Activated T-cell treated with anti-CD3 and anti-CD28 coated beads for 48 hours (primary cell): ENCODE results near the gene COPS3.

Source experiments
- DNase-seq: peaks from one replicate; pipeline ENCODE4 v3.0.0-alpha.2; 2020; ENCODE audit warnings: low read depth

The COPS3 gene

GRCh38 chr17:17280613-17281549, at the start of gene COPS3:
Gene COPS3 (minus strand): TSS chr17:17281246. CDS start chr17:17281186, 60 bp downstream.
- peak; percentile 96 for DNase-seq

GRCh38 chr17:17328251-17328650, 47.2 kb upstream of the COPS3 start:
- DNase-seq: no peak

DNA sequence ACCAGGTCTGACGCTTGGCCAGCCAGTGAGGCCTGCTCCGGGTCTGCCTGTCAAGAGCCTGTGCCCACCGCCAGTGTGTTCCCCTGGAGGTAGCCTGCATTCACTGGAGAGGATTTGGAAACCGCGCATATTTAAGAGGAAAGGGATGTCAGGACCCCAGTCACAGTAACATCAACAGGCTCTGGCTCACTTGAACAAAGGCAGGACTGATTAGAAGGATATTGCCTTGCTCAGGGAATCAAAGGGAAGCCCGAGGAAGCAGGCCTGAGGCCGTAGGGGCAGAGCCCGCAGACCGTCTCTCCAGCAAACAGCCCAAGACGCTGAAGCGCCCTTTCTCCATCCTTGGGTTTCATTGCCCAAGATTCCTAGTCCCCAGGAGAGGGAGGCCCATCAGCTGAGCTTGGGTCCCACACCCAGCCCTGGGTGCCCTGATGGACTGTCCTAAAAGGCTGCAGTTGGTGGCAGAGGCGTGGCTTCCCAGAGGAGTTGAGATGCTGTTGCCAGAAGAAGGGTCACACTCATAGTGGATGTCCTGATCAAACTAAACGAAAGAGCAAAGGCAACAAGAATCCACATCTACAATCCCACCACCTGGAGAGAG, 45.3 kb upstream of the COPS3 start:
- DNase-seq: no peak

DNA sequence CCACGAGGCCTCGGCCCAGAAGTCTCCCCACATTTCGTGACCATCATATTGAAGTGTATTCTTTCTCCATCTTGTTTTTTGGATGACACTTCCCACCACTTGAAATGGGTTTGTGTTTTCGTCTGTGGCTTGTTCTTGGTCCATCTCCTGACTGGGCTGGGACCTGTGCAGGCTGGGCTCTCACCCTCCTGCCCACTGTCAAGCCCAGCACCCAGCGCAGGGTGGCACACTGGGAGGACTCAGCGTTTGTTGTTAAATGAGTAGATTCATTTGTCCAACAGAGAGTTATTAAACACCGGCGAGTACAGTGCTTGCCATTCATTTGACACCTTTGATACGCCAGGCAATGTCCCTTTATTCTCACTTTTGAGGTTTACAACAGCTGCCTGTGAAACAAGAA, 44.8 kb upstream of the COPS3 start:
- DNase-seq: no peak

DNA sequence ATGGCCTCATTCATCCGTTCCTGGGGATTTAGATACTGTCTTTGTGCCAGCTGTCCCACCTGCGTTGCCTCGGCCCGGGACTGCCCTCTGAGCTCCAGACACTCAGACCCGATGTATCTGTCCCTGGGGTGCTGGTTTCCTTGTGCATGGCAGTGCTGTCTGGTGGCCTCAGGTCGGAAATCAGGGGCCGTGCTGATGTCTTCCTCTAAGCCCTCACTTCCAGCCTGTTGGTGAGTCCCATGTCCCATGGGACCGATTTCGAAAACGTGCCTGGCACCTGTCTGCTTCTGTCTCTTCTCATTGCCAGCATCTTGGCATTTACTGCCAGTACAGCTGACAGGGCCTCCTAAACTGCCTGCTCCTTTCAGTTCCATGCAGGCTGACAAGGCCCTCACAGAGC, 44.2 kb upstream of the COPS3 start:
- DNase-seq: no peak

GRCh38 chr17:17324616-17325015, 43.6 kb upstream of the COPS3 start:
- DNase-seq: no peak

GRCh38 chr17:17322516-17323510, 41.8 kb upstream of the COPS3 start:
- no peak for DNase-seq

GRCh38 chr17:17321356-17322025, 40.4 kb upstream of the COPS3 start:
- no peak for DNase-seq

GRCh38 chr17:17320911-17321220, 39.8 kb upstream of the COPS3 start:
- DNase-seq: no peak

GRCh38 chr17:17320188-17320910, 39.3 kb upstream of the COPS3 start:
- no peak for DNase-seq

DNA sequence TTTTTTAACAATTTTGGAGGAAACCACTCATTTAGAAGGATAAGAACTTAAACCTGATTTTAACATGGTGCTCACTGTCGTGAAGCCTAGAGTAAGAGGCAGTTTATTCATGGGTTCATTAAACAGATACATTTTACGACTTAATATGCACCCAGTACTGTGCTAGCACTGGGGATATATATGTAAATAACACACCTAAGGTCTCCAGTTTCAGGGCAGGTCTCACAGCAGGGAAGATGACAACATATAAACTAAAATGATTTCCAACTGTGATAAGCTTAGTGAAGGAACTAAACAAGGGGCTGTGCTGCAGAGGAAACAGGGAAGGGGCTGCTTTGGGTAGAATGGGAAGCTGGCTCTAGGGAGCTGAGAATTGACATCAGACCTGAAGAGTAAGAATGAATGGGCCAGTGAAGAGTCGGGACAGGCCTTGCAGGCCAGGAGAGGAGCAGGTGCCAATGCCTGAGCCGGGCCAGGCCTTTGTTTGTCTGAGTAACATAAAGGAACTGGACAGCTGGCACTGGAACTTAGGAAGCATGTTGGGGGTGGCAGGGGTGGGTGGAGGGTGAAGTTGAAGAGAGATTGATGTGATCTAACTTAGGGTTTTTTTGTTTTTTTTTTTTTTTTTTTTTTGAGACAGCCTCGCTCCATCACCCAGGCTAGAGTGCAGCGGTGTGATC, 34.2 kb upstream of the COPS3 start:
- DNase-seq: no peak

- no peak for DNase-seq
Measured at GRCh38 chr17:17314501-17315071, 33.5 kb upstream of the COPS3 start.

DNA sequence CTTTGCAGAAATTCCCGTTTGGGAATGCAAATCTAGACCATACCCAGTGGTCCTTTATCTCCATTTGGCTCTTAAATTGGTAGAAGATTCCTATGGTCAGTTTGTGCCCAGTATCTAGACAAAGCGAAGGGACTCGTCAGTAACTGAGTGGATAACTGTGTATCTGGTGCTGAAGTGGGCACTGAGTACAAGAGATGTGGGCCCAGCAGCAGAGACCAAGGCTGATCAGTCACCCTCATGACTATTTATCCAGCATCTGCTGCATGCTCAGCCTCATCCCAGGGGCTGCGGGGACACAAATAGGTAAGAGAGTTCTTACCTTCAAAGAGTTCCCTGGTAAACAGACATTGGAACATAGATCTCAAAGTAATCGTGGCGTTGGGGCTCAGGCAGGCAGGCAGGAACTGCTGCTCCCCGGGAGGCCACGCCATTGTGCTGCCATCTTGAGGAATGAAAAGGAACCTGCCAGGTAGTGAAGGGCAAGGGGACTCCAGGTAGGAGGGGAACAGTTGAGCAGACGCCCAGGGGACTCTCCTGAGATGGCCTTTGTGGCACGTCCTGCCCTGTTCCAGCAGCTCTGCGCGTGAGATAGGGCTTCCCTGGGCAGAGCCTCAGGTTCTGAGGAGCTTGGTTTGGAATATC, 32.4 kb upstream of the COPS3 start:
- DNase-seq: peak; percentile 59

DNA sequence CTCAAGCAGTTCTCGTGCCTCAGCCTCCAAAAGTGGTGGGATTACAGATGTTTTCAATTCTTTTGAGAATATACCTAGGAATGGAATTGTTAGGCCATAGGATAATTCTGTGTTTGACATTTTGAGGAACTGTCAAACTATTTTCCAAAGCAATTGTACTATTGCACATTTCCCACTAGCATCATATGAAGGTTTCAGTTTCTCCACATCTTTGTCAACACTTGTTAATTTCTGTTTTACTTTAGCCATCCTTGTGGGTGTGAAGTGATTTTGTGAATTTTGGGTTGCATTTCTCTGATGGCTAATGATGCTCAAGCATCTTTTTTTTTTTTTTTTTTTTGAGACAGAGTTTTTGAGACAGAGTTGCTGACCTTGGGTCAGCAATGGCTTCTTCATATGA, 28.3 kb upstream of the COPS3 start:
- no peak for DNase-seq

DNA sequence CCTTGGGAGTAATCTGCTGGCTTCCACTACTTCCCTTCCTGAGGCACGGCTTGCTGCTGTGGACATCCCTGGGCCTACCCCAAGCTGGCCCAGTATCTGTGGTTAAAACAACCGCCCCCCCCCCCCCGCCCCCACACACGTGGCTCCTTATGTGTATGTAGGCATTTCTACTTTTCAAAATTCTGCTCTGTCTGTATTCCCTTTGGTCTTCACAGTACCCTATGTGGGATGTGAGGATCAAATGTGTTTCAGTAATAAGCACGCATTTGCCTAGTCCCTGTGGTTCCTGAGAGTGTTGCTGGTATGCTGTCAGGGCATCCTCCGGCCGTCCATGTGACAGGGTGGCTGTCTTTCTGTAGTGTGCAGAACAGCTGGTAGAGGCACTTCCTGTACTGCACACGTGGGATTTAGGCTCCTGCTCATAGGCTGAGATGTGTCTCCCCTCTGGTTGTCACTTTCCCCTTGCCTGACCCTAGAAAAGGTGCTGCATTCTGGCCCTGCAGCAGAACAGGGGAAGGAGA, 24.3 kb upstream of the COPS3 start:
- peak; percentile 36 for DNase-seq

DNA sequence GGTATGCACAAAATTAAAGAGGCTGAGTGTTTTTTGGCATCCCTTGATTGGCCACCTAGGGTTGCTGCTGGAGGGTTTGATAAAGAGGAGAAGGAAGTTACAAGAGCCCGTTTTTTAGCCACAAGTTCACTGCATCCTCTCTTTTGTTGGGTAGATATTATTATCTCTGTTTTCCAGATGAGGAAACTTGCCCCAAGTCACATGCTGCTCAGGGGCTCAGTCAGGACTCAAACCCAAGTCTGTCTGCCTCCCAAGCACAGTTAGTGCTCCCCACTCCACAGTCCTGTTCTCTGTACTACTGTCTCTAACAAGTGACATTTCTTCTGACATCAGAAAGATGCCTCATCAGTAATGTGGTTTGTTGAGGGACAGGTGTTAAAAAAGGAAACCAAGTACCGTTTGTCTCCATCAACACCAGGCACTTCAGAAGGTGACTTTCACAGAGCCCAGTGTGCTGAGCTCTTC, 23.5 kb upstream of the COPS3 start:
- DNase-seq: no peak

DNA sequence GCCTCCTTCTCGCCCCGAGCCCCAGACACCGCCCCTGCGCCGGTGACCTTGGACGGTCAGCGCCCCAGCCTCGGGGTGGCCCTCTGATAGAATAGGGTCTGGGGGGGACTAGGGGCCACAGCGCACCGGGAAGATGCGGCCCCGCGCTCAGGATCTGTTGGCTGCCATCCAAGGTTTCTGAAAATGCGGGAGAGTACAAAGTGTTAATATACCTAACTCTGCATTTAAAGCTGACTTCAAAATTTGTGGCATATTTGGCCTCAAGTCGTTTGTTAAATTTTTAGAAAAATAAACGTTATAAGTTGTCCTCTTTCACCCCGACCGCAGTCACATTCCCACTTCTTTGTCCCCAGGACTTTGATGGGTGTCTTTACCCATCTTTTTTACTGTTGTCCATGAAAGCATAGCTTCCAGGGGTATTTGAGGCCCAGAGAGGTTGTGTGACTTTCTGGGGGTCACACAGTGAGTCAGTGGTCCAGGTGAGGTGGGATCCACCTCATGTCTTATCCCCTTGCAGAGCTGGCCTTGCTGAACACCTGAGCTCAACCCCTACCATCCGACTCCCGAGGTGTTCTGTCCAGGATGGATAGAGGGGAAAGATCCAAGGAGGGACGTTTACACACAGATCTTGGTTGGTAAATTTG, 22.9 kb upstream of the COPS3 start:
- DNase-seq: no peak

DNA sequence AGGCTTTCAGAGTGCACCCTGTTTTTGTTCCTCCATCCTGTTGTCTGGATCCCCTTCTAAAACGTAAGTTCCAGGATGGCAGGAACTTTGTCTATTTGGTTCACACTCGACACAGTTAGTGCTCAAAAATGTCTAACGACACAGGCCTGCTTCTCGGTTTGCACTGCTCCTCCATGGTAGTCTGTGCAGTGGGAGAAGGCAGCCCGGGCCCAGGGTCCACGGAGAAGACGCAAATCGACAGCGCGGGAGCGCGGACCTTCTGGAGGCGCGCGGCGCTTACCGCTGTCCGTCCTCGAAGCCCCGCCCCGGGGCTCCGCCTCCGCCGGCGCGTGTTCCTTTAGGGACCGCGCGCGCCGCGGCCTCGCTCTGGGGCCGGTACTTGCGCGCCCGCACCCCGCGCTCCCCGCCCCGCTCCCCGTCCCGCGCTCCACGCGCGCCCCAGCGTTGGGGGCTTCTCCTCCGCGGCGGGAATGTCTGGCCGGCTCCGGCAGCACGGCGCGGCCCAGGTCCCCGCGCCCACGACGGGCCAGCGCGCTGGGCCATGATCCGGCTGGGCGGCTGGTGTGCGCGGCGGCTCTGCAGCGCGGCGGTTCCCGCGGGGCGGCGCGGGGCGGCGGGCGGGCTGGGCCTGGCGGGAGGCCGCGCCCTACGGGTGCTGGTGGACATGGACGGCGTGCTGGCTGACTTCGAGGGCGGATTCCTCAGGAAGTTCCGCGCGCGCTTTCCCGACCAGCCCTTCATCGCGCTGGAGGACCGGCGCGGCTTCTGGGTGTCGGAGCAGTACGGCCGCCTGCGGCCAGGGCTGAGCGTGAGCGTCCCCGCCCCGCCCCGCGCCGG, 22.2 kb upstream of the COPS3 start, which contains the start of gene NT5M:
TSS of gene NT5M (plus strand) at position 364 of the 837 bp plus-strand sequence. CDS start at position 542, 178 bp downstream.
- DNase-seq: peak; percentile 74
